HEK293 (cell line): ENCODE data around the gene PEAK3.
A peak's percentile ranks its signal among the peaks of the same experiment; 100 is the strongest.

ENCODE experiments used
- CTCF ChIA-PET: fragments of 350-600 bp; formaldehyde crosslinking; extraction: SDS; loops from one replicate; lab custom pipeline; 2021; ENCODE audit warnings: antibody characterized with exemption; lab: Yijun Ruan, JAX
- POLR2A ChIA-PET: fragments of 300-600 bp; formaldehyde crosslinking; extraction: SDS; loops from one replicate; lab custom pipeline; 2020; ENCODE audit warnings: antibody characterized with exemption, inconsistent platforms; lab: Yijun Ruan, JAX
- H3K27ac ChIP-seq: fragments of 200-500 bp; sonication (Bioruptor generic); 2 replicates; pipeline ENCODE4 v1.5.1; 2014; ENCODE audit warnings: low read depth, low read length, control low read depth, inconsistent platforms; ENCODE audit errors: extremely low read depth
- H3K36me3 ChIP-seq, 2 experiments: fragments of 200-500 bp in 1 of 2; sonication (Bioruptor generic) in 1 of 2; 1 replicate in 1 of 2; 2 replicates in 1 of 2; pipeline ENCODE4 v1.5.1; 2014 to 2017; ENCODE audit warnings: inconsistent platforms in 2 of 2, low read length in 2 of 2; ENCODE audit not compliant: control insufficient read depth in 2 of 2, insufficient read depth in 1 of 2
- H3K4me1 ChIP-seq: fragments of 200-500 bp; sonication (Bioruptor generic); 2 replicates; pipeline ENCODE4 v1.5.1; 2014; ENCODE audit warnings: mild to moderate bottlenecking, low read length, inconsistent platforms; ENCODE audit not compliant: control insufficient read depth, insufficient read depth
- H3K4me3 ChIP-seq: 2 replicates; pipeline ENCODE4 v1.5.1; 2011; ENCODE audit warnings: low read depth, mild to moderate bottlenecking, control low read depth, low read length, moderate library complexity
- H3K9me3 ChIP-seq: fragments of 200-500 bp; sonication (Bioruptor generic); 2 replicates; pipeline ENCODE4 v1.5.1; 2014; ENCODE audit warnings: low read depth, low read length, inconsistent platforms; ENCODE audit not compliant: control insufficient read depth, insufficient read depth
- AEBP2 ChIP-seq: fragments of 450-650 bp; formaldehyde crosslinking; IDR thresholded peaks from 2 replicates; pipeline ENCODE4 v1.5.1; 2016; ENCODE audit warnings: missing biosample characterization, missing genetic modification characterization, borderline replicate concordance
- KLF9 ChIP-seq: fragments of 450-650 bp; formaldehyde crosslinking; IDR thresholded peaks from 2 replicates; pipeline ENCODE4 v1.5.1; 2016; ENCODE audit warnings: missing biosample characterization, missing genetic modification characterization, low read depth
- MYNN ChIP-seq: fragments of 450-650 bp; formaldehyde crosslinking; IDR thresholded peaks from 2 replicates; pipeline ENCODE4 v1.5.1; 2016; ENCODE audit warnings: missing biosample characterization, missing genetic modification characterization, borderline replicate concordance
- ZBTB49 ChIP-seq: fragments of 450-650 bp; formaldehyde crosslinking; IDR thresholded peaks from 2 replicates; pipeline ENCODE4 v1.5.1; 2016; ENCODE audit warnings: missing biosample characterization, missing genetic modification characterization, low read depth
- ZFP3 ChIP-seq: fragments of 450-650 bp; formaldehyde crosslinking; IDR thresholded peaks from 2 replicates; pipeline ENCODE4 v1.5.1; 2016; ENCODE audit warnings: low read depth, missing biosample characterization, missing genetic modification characterization
- ZFP41 ChIP-seq: fragments of 450-650 bp; formaldehyde crosslinking; IDR thresholded peaks from 2 replicates; pipeline ENCODE4 v1.5.1; 2016; ENCODE audit warnings: missing biosample characterization, missing genetic modification characterization, borderline replicate concordance
- ZNF184 ChIP-seq: fragments of 450-650 bp; IDR thresholded peaks from 2 replicates; pipeline ENCODE4 v1.5.1; 2018; ENCODE audit warnings: missing biosample characterization, mild to moderate bottlenecking, missing genetic modification characterization
- ZNF292 ChIP-seq: fragments of 450-650 bp; formaldehyde crosslinking; IDR thresholded peaks from 2 replicates; pipeline ENCODE4 v1.5.1; 2016; ENCODE audit warnings: low read depth, missing biosample characterization, missing genetic modification characterization, borderline replicate concordance
- ZNF341 ChIP-seq: fragments of 450-650 bp; formaldehyde crosslinking; IDR thresholded peaks from 2 replicates; pipeline ENCODE4; 2016; ENCODE audit warnings: low read depth, missing biosample characterization, missing genetic modification characterization
- ZNF48 ChIP-seq: fragments of 450-650 bp; formaldehyde crosslinking; IDR thresholded peaks from 2 replicates; pipeline ENCODE4 v1.5.1; 2016; ENCODE audit warnings: missing biosample characterization, missing genetic modification characterization
- ZNF629 ChIP-seq: fragments of 450-650 bp; formaldehyde crosslinking; IDR thresholded peaks from 2 replicates; pipeline ENCODE4 v1.5.1; 2017; ENCODE audit warnings: missing biosample characterization, missing genetic modification characterization
- ZNF639 ChIP-seq: fragments of 450-650 bp; formaldehyde crosslinking; IDR thresholded peaks from 2 replicates; pipeline ENCODE4 v1.5.1; 2016; ENCODE audit warnings: missing biosample characterization, missing genetic modification characterization

Gene PEAK3

GRCh38 chr19:2296141-2296540 is 14.2 kb upstream of the PEAK3 start (continued):
- TF ChIP-seq AEBP2 (tag by site-specific recombination) (no peak), MYNN (no peak), KLF9 (tag by site-specific recombination) (no peak)

GRCh38 chr19:2294687-2295335 is 12.8 kb upstream of the PEAK3 start:
- H3K4me1 ChIP-seq: no peaks in the 10 kb centered on the region
- no peaks in the 10 kb centered on the region for H3K9me3 ChIP-seq
- no peak overlapping the region for H3K4me3 ChIP-seq
- ChIA-PET POLR2A (interaction anchor here (0.6 kb wide), 2 partner anchors 70 to 398 kb away, joined by 3 to 4 read pairs; no protein-coding TSS in a partner anchor), CTCF (interaction anchor here (0.6 to 1.0 kb wide), 2 partner anchors 70 to 330 kb away, joined by 3 to 4 read pairs; no protein-coding TSS in a partner anchor)
- no peaks in the 10 kb centered on the region for H3K36me3 ChIP-seq
- no peak overlapping the region for H3K27ac ChIP-seq
- TF ChIP-seq ZNF629 (tag by site-specific recombination) (0 out of 2 replicates have a peak, but pooled peaks have one; percentile 23), ZNF341 (0 out of 2 replicates have a peak, but pooled peaks have one; percentile 8), ZNF639 (tag by site-specific recombination) (no peak)

GRCh38 chr19:2291185-2291751 is 9.3 kb upstream of the PEAK3 start:
- TF ChIP-seq ZNF292 (no peak), ZFP41 (tag by site-specific recombination) (no peak), ZFP3 (no peak), ZNF48 (tag by site-specific recombination) (no peak), ZBTB49 (no peak), ZNF184 (tag by site-specific recombination) (no peak)
- Histone ChIP-seq H3K4me3 (no peak overlapping the region), H3K9me3 (no peaks in the 10 kb centered on the region), H3K36me3 (no peaks in the 10 kb centered on the region), H3K27ac (no peak overlapping the region), H3K4me1 (no peaks in the 10 kb centered on the region)
- ChIA-PET CTCF (interaction anchor here (0.7 to 1.3 kb wide), 3 partner anchors 17 to 56 kb away, joined by 4 to 5 read pairs (median 4); no protein-coding TSS in a partner anchor), POLR2A (no interaction called here)
